ENCODE results near the gene DOCK4. TPM values are rescaled to one million over a fixed set of nuclear protein-coding genes. Genes with fewer than 3 reads are reported as not detected.

Gene DOCK4
- total RNA-seq, 3 donors from 2014 or later, result 31.7 to 43.3 (median 41.9) TPM

GRCh38 chr7:112049555-112050249, 156.5 kb downstream of the DOCK4 start:
- H3K27me3 ChIP-seq, result no peaks in the 10 kb centered on the region
- DNase-seq (ENCODE audit: low spot score in 2 of 2), result no peak
- no peak overlapping the region for H3K4me3 ChIP-seq
- intact Hi-C loops (cut with DNase I; ENCODE audit: low total_unique reads), result no loop called here
- H3K27ac ChIP-seq, result no peak overlapping the region
- no peak for TF ChIP-seq POLR2A (IDR thresholded peaks at IDR 0.05)
- no peak for TF ChIP-seq POLR2AphosphoS5 (IDR thresholded peaks at IDR 0.05)
- TF ChIP-seq, protein P1, sequence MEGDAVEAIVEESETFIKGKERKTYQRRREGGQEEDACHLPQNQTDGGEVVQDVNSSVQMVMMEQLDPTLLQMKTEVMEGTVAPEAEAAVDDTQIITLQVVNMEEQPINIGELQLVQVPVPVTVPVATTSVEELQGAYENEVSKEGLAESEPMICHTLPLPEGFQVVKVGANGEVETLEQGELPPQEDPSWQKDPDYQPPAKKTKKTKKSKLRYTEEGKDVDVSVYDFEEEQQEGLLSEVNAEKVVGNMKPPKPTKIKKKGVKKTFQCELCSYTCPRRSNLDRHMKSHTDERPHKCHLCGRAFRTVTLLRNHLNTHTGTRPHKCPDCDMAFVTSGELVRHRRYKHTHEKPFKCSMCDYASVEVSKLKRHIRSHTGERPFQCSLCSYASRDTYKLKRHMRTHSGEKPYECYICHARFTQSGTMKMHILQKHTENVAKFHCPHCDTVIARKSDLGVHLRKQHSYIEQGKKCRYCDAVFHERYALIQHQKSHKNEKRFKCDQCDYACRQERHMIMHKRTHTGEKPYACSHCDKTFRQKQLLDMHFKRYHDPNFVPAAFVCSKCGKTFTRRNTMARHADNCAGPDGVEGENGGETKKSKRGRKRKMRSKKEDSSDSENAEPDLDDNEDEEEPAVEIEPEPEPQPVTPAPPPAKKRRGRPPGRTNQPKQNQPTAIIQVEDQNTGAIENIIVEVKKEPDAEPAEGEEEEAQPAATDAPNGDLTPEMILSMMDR (IDR thresholded peaks at IDR 0.05), result no peak
- no peaks in the 10 kb centered on the region for H3K4me1 ChIP-seq
- no peaks in the 10 kb centered on the region for H3K36me3 ChIP-seq
- peaks cover 0 to 3% of the 10 kb centered on the region in 2 donors for H3K9me3 ChIP-seq

DNA sequence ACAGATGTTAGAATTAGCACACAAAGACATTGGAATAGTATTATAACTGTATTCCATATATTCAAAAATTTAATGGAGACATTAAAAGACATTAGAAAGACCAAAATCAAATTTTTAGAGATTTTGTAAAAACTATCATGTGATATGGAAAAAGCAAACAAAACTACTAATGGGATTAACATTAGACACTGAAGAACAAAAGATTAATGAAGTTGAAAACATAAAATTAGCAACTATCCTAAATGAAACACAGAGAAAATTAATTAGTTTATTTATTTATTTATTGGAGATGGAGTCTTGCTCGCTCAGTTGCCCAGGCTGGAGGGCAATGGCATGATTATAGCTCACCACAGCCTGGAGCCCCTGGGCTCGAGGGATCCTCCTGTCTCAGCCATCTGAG, 158.8 kb downstream of the DOCK4 start:
- no peaks in the 10 kb centered on the region for H3K36me3 ChIP-seq
- H3K27me3 ChIP-seq, result no peaks in the 10 kb centered on the region
- peaks cover 0 to 3% of the 10 kb centered on the region in 2 donors for H3K9me3 ChIP-seq
- H3K27ac ChIP-seq, result no peak overlapping the region
- H3K4me3 ChIP-seq, result no peak overlapping the region
- intact Hi-C loops (cut with DNase I; ENCODE audit: low total_unique reads), result no loop called here
- TF ChIP-seq POLR2A (IDR thresholded peaks at IDR 0.05), result no peak
- TF ChIP-seq, protein P1 (IDR thresholded peaks at IDR 0.05), result no peak
- no peak for TF ChIP-seq POLR2AphosphoS5 (IDR thresholded peaks at IDR 0.05)
- no peaks in the 10 kb centered on the region for H3K4me1 ChIP-seq
- no peak for DNase-seq (ENCODE audit: low spot score in 2 of 2)

GRCh38 chr7:112045222-112045621, 161.0 kb downstream of the DOCK4 start:
- no peak for DNase-seq (ENCODE audit: low spot score in 2 of 2)
- intact Hi-C loops (cut with DNase I; ENCODE audit: low total_unique reads), result no loop called here
- Histone ChIP-seq H3K9me3 (peaks cover 0 to 3% of the 10 kb centered on the region in 2 donors), H3K4me3 (no peak overlapping the region), H3K4me1 (no peaks in the 10 kb centered on the region), H3K27ac (no peak overlapping the region), H3K36me3 (no peaks in the 10 kb centered on the region), H3K27me3 (no peaks in the 10 kb centered on the region)
- TF ChIP-seq POLR2AphosphoS5 (IDR thresholded peaks at IDR 0.05), result no peak
- no peak for TF ChIP-seq POLR2A (IDR thresholded peaks at IDR 0.05)

DNA sequence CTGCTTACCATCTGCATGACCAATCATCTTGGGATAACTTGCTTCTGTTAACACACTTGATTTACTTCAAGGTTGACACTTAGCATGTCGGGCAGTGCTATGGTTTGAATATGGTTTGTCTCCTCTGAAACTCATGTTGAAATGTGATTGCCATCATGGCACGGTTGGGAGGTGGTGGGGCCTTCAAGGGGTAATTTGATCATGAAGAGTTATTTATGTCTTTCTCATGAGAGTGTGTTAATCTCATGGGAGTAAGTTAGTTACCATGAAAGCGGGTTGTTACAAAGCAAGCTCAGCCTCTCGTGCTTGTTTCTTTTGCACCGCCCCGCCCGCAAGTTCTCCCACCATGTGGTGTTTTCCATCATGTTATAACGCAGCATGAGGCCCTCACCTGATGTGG, 163.6 kb downstream of the DOCK4 start:
- no peaks in the 10 kb centered on the region for H3K27me3 ChIP-seq
- no peak overlapping the region for H3K27ac ChIP-seq
- H3K9me3 ChIP-seq, result peaks cover 0 to 1% of the 10 kb centered on the region in 2 donors
- no peak for DNase-seq (ENCODE audit: low spot score in 2 of 2)
- H3K4me3 ChIP-seq, result no peak overlapping the region
- H3K36me3 ChIP-seq, result no peaks in the 10 kb centered on the region
- TF ChIP-seq, protein P1 (IDR thresholded peaks at IDR 0.05), result no peak
- TF ChIP-seq POLR2A (IDR thresholded peaks at IDR 0.05) (no peak), POLR2AphosphoS5 (IDR thresholded peaks at IDR 0.05) (no peak)
- intact Hi-C loops (cut with DNase I; ENCODE audit: low total_unique reads), result no loop called here
- no peaks in the 10 kb centered on the region for H3K4me1 ChIP-seq

DNA sequence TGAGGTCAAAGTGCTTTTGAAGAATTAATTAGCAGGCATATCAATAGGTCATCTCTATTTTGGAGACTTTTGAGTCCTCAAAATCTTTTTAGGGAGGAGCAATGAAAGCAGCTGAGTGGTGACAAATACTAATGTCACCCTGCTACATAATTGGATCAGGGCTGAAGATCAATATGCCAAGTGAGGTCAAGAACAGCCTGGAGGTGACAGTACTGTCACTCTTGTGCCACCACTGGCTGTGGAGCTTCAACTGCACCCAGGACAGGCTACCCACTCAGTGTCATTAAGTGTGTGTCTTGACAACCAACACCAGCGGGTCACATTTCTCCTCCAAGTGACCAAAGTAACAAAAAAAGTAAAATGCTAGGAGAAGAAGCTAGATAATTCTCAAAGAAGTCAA, 167.8 kb downstream of the DOCK4 start:
- no peaks in the 10 kb centered on the region for H3K4me1 ChIP-seq
- H3K9me3 ChIP-seq, result no peaks in the 10 kb centered on the region
- TF ChIP-seq, protein P1 (IDR thresholded peaks at IDR 0.05), result no peak
- TF ChIP-seq POLR2AphosphoS5 (IDR thresholded peaks at IDR 0.05), result no peak
- TF ChIP-seq POLR2A (IDR thresholded peaks at IDR 0.05), result no peak
- no peak for DNase-seq (ENCODE audit: low spot score in 2 of 2)
- intact Hi-C loops (cut with DNase I; ENCODE audit: low total_unique reads), result no loop called here
- no peaks in the 10 kb centered on the region for H3K27me3 ChIP-seq
- H3K36me3 ChIP-seq, result no peaks in the 10 kb centered on the region
- no peak overlapping the region for H3K27ac ChIP-seq
- H3K4me3 ChIP-seq, result no peak overlapping the region
